Naive thymus-derived CD8-positive, alpha-beta T cell (primary cell): ENCODE results near the gene RPL21. TPM values are rescaled to one million over a fixed set of nuclear protein-coding genes. Genes with fewer than 3 reads are reported as not detected.
"Not testable (repeated sequence)": the region's sequence is repeated elsewhere in the genome, so short reads cannot be mapped to it uniquely, and the experiment has no call there.

ENCODE experiments used
- ATAC-seq, 2 donors: fragments of 150-1000 bp; cut with Tn5 transposase in 1 of 2; sonication (Bioruptor Pico), chemical (Tn5 transposase) in 1 of 2; 1 replicate in 1 of 2; 2 replicates in 1 of 2; pipeline ENCODE4 v1.10.0; 2021; ENCODE audit warnings: mild to moderate bottlenecking in 2 of 2, moderate library complexity in 2 of 2
- POLR2A ChIA-PET: fragments of 350-600 bp; sonication (Branson Sonifier 250); formaldehyde crosslinking; loops from one replicate; lab custom pipeline; 2021; ENCODE audit warnings: antibody characterized with exemption; lab: Charles Lee
- DNase-seq, 10 donors: peaks; one replicate each; pipeline versions ENCODE4 v3.0.0 to v3.0.0-alpha.2; 2020 to 2022
- H3K27ac Mint-ChIP-seq, 10 donors: one replicate each; pipeline ENCODE4 v1.8.0; 2020 to 2022; ENCODE audit warnings: mild to moderate bottlenecking in 10 of 10, mixed read lengths in 10 of 10, moderate library complexity in 4 of 10, inconsistent platforms in 1 of 10
- H3K27me3 Mint-ChIP-seq, 5 donors: one replicate each; pipeline ENCODE4 v1.8.0; 2021 to 2022; ENCODE audit warnings: mixed read lengths in 5 of 5
- H3K36me3 Mint-ChIP-seq, 3 donors: one replicate each; pipeline ENCODE4 v1.8.0; 2020 to 2022; ENCODE audit warnings: mixed read lengths in 3 of 3, mild to moderate bottlenecking in 2 of 3, inconsistent platforms in 1 of 3
- H3K4me1 Mint-ChIP-seq, 4 donors: one replicate each; pipeline ENCODE4 v1.8.0; 2021 to 2022; ENCODE audit warnings: mixed read lengths in 4 of 4
- H3K4me3 Mint-ChIP-seq, 10 donors: one replicate each; pipeline ENCODE4 v1.8.0; 2020 to 2022; ENCODE audit warnings: mild to moderate bottlenecking in 10 of 10, mixed read lengths in 10 of 10, moderate library complexity in 6 of 10, inconsistent platforms in 1 of 10
- H3K9me3 Mint-ChIP-seq, 9 donors: one replicate each; pipeline ENCODE4 v1.8.0; 2020 to 2022; ENCODE audit warnings: mixed read lengths in 9 of 9, mild to moderate bottlenecking in 3 of 9, inconsistent platforms in 1 of 9, moderate library complexity in 1 of 9
- polyA plus RNA-seq, 3 donors: library from polyadenylated mRNA; unstranded; fragments of 300-500 nt; fragmentation: Illumina TruSeq; gene quantifications; one replicate each; pipeline ENCODE4 v1.2.3, GENCODE V29; 2021
- total RNA-seq, 8 experiments: library from RNA in 2 of 8; stranded (reverse) in 2 of 8; gene quantifications; one replicate each; pipeline ENCODE4 v1.2.3 and lab custom pipeline; 2021 to 2026

Gene RPL21
- total and polyA plus RNA-seq, 5 experiments from 2014 or later = 2,102 to 9,149 (median 7,933) TPM

DNA sequence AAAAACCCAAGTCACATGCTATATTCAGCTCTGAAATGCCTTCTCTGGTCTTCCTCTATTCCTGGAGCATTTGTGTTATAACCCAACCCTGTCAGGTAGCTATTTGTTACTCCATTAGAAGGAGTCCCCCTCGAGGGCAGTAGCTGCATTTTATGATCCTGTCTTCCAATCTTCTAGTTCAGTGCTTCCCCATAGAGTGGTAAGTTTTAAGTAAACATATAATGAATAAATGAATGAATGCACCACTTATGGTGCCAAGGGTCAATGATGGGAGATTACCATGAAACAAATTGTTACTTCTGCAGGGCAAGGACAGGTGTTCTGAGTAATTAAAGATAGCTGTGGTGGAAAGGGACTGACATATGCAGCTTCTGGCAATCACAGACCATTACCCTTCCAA lies 23.3 kb downstream of the RPL21 start:
- POLR2A ChIA-PET = interaction anchor here (0.6 to 1.6 kb wide), 3 partner anchors 8 to 12 kb away, joined by 3 read pairs; no protein-coding TSS in a partner anchor
- ATAC-seq (no peak), DNase-seq (no peak)
- Mint-ChIP-seq H3K4me1 (peaks cover 14 to 21% (median 20%) of the 10 kb centered on the region in 4 donors), H3K36me3 (peaks cover 0 to 7% (median 0%) of the 10 kb centered on the region in 3 donors), H3K9me3 (no peaks in the 10 kb centered on the region), H3K4me3 (no peak overlapping the region), H3K27ac (no peak overlapping the region), H3K27me3 (peaks cover 0 to 21% (median 3%) of the 10 kb centered on the region in 5 donors)

DNA sequence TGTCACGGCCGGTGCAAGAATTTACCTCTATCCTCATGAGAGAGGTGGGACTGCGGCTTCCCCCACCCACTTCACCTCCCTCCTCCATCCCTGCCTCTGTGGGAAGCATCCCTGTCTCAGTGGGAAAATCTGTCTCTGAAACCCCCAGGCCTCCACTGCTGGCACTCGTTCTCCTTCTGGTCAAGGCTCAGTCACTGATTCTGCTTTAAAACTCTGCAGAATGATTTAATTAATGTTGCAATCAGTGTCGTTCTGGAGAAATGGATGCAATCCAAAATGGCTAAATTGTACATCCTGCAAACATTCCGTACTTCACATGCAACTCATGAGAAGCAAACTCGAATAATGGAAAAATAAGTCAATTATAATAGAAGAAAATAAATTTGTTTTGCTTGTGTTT lies 24.8 kb downstream of the RPL21 start:
- H3K36me3 Mint-ChIP-seq = peaks cover 0 to 7% (median 0%) of the 10 kb centered on the region in 3 donors
- H3K27ac Mint-ChIP-seq = no peak overlapping the region
- no peaks in the 10 kb centered on the region for H3K9me3 Mint-ChIP-seq
- no peak for ATAC-seq
- H3K27me3 Mint-ChIP-seq = peaks cover 0 to 19% (median 3%) of the 10 kb centered on the region in 5 donors
- POLR2A ChIA-PET = no interaction called here
- H3K4me1 Mint-ChIP-seq = peaks cover 9 to 15% (median 13%) of the 10 kb centered on the region in 4 donors
- H3K4me3 Mint-ChIP-seq = no peak overlapping the region
- no peak for DNase-seq

GRCh38 chr13:27279506-27279905 lies 28.1 kb downstream of the RPL21 start:
- H3K27ac Mint-ChIP-seq = peak overlapping the region in 1 of 10 donors; percentile 50
- H3K4me3 Mint-ChIP-seq = no peak overlapping the region
- no peaks in the 10 kb centered on the region for H3K9me3 Mint-ChIP-seq
- peaks cover 0 to 11% (median 0%) of the 10 kb centered on the region in 5 donors for H3K27me3 Mint-ChIP-seq
- ATAC-seq (no peak), DNase-seq (no peak)
- POLR2A ChIA-PET = no interaction called here
- no peaks in the 10 kb centered on the region for H3K36me3 Mint-ChIP-seq
- H3K4me1 Mint-ChIP-seq = peaks cover 5 to 8% (median 6%) of the 10 kb centered on the region in 4 donors

- no peaks in the 10 kb centered on the region for H3K36me3 Mint-ChIP-seq
- H3K9me3 Mint-ChIP-seq = no peaks in the 10 kb centered on the region
- H3K4me3 Mint-ChIP-seq = no peak overlapping the region
- peaks cover 0 to 10% (median 0%) of the 10 kb centered on the region in 5 donors for H3K27me3 Mint-ChIP-seq
- no peak for ATAC-seq
- no peak for DNase-seq
- H3K4me1 Mint-ChIP-seq = peaks cover 5 to 8% (median 6%) of the 10 kb centered on the region in 4 donors
- peak overlapping the region in 3 of 10 donors; percentile 3 to 43 (median 18) for H3K27ac Mint-ChIP-seq
- POLR2A ChIA-PET = no interaction called here
Observed at GRCh38 chr13:27280009-27280656, 28.8 kb downstream of the RPL21 start.

- H3K36me3 Mint-ChIP-seq = no peaks in the 10 kb centered on the region
- H3K9me3 Mint-ChIP-seq = no peaks in the 10 kb centered on the region
- H3K4me3 Mint-ChIP-seq = no peak overlapping the region
- no peak overlapping the region for H3K27ac Mint-ChIP-seq
- H3K4me1 Mint-ChIP-seq = peaks cover 5 to 9% (median 6%) of the 10 kb centered on the region in 4 donors
- POLR2A ChIA-PET = no interaction called here
- H3K27me3 Mint-ChIP-seq = peaks cover 0 to 4% (median 0%) of the 10 kb centered on the region in 5 donors
- no peak for ATAC-seq
- DNase-seq = no peak
Observed at GRCh38 chr13:27280841-27281240, 29.5 kb downstream of the RPL21 start.

DNA sequence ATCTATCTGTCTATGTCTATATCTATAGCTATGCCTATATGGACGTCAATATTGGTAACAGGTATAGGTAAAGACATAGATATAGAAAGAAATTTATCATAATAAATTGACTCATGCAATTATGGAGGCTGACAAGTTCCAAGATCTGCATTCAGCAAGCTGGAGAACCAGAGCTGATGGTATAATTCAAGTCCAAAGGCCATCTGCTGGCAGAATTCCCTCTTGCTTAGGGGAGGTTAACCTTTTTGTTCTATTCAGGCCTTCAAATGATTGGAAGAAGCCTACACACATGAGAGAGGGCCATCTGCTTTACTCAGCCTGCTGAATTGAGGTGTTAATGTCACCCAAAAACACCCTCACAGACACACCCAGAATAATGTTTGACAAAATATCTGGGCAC lies 30.1 kb downstream of the RPL21 start:
- Mint-ChIP-seq H3K4me1 (peaks cover 5 to 9% (median 6%) of the 10 kb centered on the region in 4 donors), H3K9me3 (no peaks in the 10 kb centered on the region), H3K27me3 (peaks cover 0 to 2% (median 0%) of the 10 kb centered on the region in 5 donors), H3K4me3 (no peak overlapping the region), H3K36me3 (no peaks in the 10 kb centered on the region), H3K27ac (no peak overlapping the region)
- DNase-seq (no peak), ATAC-seq (no peak)
- POLR2A ChIA-PET = interaction anchor here (0.6 kb wide), 1 partner anchor 1010 kb away, joined by 4 read pairs; no protein-coding TSS in a partner anchor

DNA sequence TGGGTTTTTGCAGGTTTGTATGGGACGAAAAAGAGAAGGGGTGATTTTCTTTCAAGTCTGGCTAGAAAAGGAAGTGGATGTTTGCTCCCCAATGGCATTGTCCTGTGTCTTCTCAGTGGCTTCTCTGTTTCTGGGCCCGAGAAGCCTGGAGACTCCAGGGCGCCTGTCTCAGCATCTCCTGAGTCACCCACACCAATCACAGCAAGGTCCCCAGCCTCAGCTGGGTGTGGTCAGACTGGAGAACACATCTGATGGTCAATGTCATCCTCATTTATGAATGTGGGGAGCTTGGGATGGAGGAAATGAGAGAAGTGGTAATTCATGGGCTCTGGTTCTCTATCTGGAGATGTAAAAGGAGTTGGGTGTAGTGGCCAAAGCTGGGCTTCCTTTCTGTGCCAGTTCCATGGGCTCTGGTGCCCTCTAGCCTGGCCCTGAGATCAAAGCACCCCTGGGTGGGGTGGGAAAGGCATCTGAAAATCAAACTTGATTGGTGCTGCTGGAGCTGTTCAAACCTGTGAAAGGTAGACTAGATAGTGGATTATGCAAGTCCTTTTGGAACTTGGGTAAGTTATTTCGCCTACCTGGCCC lies 32.6 kb downstream of the RPL21 start:
- Mint-ChIP-seq H3K27ac (peak overlapping the region in 1 of 10 donors; percentile 47), H3K4me3 (no peak overlapping the region), H3K36me3 (no peaks in the 10 kb centered on the region), H3K4me1 (peaks cover 4 to 9% (median 6%) of the 10 kb centered on the region in 4 donors), H3K9me3 (no peaks in the 10 kb centered on the region), H3K27me3 (peaks cover 0 to 2% (median 0%) of the 10 kb centered on the region in 5 donors)
- ATAC-seq (no peak), DNase-seq (no peak)
- POLR2A ChIA-PET = no interaction called here

GRCh38 chr13:27288392-27288791 lies 37.0 kb downstream of the RPL21 start:
- Mint-ChIP-seq H3K4me3 (no peak overlapping the region), H3K9me3 (no peaks in the 10 kb centered on the region), H3K27me3 (no peaks in the 10 kb centered on the region), H3K4me1 (peaks cover 11 to 16% (median 13%) of the 10 kb centered on the region in 4 donors), H3K36me3 (no peaks in the 10 kb centered on the region), H3K27ac (no peak overlapping the region)
- ATAC-seq (no peak), DNase-seq (no peak)
- POLR2A ChIA-PET = no interaction called here

DNA sequence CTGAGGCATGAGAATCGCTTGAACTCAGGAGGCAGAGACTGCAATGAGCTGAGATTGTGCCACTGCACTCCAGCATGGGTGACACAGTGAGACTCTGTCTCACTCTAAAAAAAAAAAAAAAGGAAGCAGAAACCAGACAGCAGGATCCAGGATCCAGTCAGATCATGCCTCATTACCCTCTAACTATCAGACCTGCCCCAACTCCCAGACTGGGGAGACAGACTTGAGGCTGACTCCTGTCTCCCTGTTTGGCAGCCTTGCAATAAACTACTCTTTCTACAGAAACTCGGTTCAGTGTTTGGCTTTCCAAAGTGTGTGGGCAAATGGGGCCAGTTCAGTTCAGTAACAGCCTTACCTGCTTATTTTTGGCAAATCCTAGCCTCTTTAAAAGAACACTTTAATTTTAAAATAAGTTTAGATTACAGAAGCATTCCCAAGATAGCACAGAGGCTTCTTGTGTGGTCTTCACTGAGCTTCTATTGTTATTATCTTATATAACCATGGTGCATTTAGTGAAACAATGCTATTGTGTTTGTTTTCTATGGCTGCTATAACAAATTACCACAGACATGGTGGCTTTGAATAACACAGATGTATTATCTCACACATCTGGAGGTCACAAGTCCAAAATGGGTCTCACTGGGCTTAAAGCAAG lies 37.8 kb downstream of the RPL21 start:
- no peaks in the 10 kb centered on the region for H3K27me3 Mint-ChIP-seq
- POLR2A ChIA-PET = no interaction called here
- DNase-seq = no peak

GRCh38 chr13:27290715-27291114 lies 39.4 kb downstream of the RPL21 start:
- Mint-ChIP-seq H3K4me3 (no peak overlapping the region), H3K9me3 (no peaks in the 10 kb centered on the region), H3K36me3 (no peaks in the 10 kb centered on the region), H3K27ac (peak overlapping the region in 2 of 10 donors; percentile 25 to 61), H3K27me3 (no peaks in the 10 kb centered on the region), H3K4me1 (peaks cover 18 to 39% (median 35%) of the 10 kb centered on the region in 4 donors)
- ATAC-seq (no peak), DNase-seq (no peak)
- POLR2A ChIA-PET = no interaction called here

More for the DNA sequence above, 37.8 kb downstream of the RPL21 start:
- Mint-ChIP-seq H3K4me1 (peaks cover 15 to 23% (median 20%) of the 10 kb centered on the region in 4 donors), H3K9me3 (no peaks in the 10 kb centered on the region), H3K36me3 (no peaks in the 10 kb centered on the region), H3K4me3 (no peak overlapping the region), H3K27ac (no peak overlapping the region)
- no peak for ATAC-seq

DNA sequence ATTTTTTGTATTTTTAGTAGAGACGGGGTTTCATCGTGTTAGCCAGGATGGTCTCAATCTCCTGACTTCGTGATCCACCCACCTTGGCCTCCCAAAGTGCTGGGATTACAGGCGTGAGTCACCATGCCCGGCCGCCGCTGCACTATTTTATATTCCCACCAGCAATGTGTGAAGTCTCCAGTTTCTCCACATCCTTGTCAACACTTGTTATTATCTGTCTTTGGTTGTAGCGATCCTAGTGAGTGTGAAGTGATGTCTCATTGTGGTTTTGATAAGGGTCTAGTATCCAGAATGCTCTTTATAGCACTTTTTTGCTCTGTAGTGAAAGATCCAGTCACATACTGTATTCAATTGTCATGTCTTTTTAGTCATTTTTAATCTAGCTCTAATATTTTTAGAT lies 40.6 kb downstream of the RPL21 start:
- Mint-ChIP-seq H3K4me1 (peaks cover 17 to 48% (median 35%) of the 10 kb centered on the region in 4 donors), H3K27ac (peak overlapping the region in 9 of 10 donors; percentile 14 to 95 (median 91))
- not testable (repeated sequence) for H3K9me3 Mint-ChIP-seq, H3K36me3 Mint-ChIP-seq, DNase-seq, H3K27me3 Mint-ChIP-seq, ATAC-seq, H3K4me3 Mint-ChIP-seq
- POLR2A ChIA-PET = interaction anchor here (1.0 kb wide), 1 partner anchor 10 kb away, joined by 3 read pairs; no protein-coding TSS in a partner anchor

DNA sequence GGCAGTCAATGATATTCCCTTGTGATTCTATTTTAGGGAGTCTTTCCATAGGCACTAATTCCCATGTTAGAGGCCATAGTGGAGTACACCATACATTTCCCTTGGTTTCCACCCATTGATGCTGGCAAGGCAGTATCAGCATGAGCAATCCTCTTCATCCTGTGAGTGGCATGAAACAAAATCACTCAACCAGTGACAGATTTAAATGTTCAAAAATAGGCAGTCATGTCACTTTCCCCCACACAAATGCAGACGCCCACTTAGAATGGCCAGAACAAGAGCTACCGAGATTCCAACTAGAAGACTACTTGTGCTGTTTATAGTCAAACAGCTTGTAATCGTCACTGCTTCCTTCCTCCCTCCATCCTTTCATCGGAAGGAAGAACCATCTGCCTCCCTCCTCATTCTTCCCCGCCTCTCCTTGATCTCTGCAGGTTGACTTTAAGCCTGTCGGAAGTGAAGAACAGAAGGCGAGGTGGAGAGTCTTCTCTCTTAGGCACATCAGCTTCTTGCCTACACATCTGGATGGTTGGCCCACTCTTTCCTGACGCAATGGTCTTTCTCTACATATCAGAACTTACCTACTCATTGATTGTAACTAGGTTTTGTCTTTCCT lies 41.8 kb downstream of the RPL21 start:
- peak overlapping the region; percentile 80 to 95 (median 92) for H3K27ac Mint-ChIP-seq
- DNase-seq (peak in 4 of 10 donors; percentile 16 to 43 (median 30)), ATAC-seq (peak; percentile 24 to 39)
- POLR2A ChIA-PET = interaction anchor here (0.9 to 2.1 kb wide), 3 partner anchors 15 to 158 kb away, joined by 3 to 6 read pairs (median 4); no protein-coding TSS in a partner anchor
- peaks cover 17 to 48% (median 37%) of the 10 kb centered on the region in 4 donors for H3K4me1 Mint-ChIP-seq
- no peaks in the 10 kb centered on the region for H3K9me3 Mint-ChIP-seq
- no peaks in the 10 kb centered on the region for H3K36me3 Mint-ChIP-seq
- peaks cover 0 to 2% (median 0%) of the 10 kb centered on the region in 5 donors for H3K27me3 Mint-ChIP-seq
- peak overlapping the region; percentile 29 to 85 (median 56) for H3K4me3 Mint-ChIP-seq
